Aorta (tissue), 5 donors: ENCODE data around the gene ATF7. TPM values are rescaled to one million over a fixed set of nuclear protein-coding genes. Genes with fewer than 3 reads are reported as not detected.

Experiments
- ATAC-seq: fragments of 200-7000 bp; cut with Tn5 transposase; one replicate; pipeline ENCODE4 v1.9.1; 2022; ENCODE audit warnings: moderate library complexity; ENCODE audit not compliant: low FRiP score
- DNase-seq, 2 donors: peaks; one replicate each; pipeline ENCODE4 v3.0.0-alpha.2; 2020
- H3K27ac ChIP-seq, 2 donors: one replicate each; pipeline ENCODE4 v1.5.1; 2013; ENCODE audit warnings: low read length in 2 of 2, mild to moderate bottlenecking in 2 of 2, moderate library complexity in 2 of 2, control low read depth in 1 of 2, inconsistent platforms in 1 of 2, low read depth in 1 of 2
- H3K27me3 ChIP-seq, 2 donors: one replicate each; pipeline ENCODE4 v1.6.1; 2013; ENCODE audit warnings: control low read depth in 1 of 2, low read length in 1 of 2, mild to moderate bottlenecking in 1 of 2, moderate library complexity in 1 of 2; ENCODE audit not compliant: insufficient read depth in 2 of 2, control insufficient read depth in 1 of 2
- H3K36me3 ChIP-seq, 2 donors: one replicate each; pipeline ENCODE4 v1.6.1; 2013; ENCODE audit warnings: control low read depth in 1 of 2, low read length in 1 of 2, mild to moderate bottlenecking in 1 of 2; ENCODE audit not compliant: insufficient read depth in 2 of 2, control insufficient read depth in 1 of 2
- H3K4me1 ChIP-seq, 2 donors: one replicate each; pipeline ENCODE4 v1.6.1; 2013; ENCODE audit warnings: low read length in 2 of 2, control low read depth in 1 of 2, mild to moderate bottlenecking in 1 of 2, moderate library complexity in 1 of 2; ENCODE audit not compliant: insufficient read depth in 2 of 2, control insufficient read depth in 1 of 2
- H3K4me3 ChIP-seq, 2 donors: one replicate each; pipeline ENCODE4 v1.5.1; 2013; ENCODE audit warnings: low read length in 2 of 2, control low read depth in 1 of 2, mild to moderate bottlenecking in 1 of 2
- H3K9me3 ChIP-seq: one replicate; pipeline ENCODE4 v1.6.1; 2013; ENCODE audit warnings: mild to moderate bottlenecking, low read length; ENCODE audit not compliant: control insufficient read depth
- WGBS, 2 donors: extraction: QIAGEN DNeasy Blood & Tissue Kit; methylation state at CpG; one replicate each; pipeline ENCODE4 v1.1.7; 2013; 5-methylcytosine and 5-hydroxymethylcytosine counted together
- intact Hi-C, 2 donors: fragments of 100-400 bp; cut with DNase I; formaldehyde crosslinking; loops; one replicate each; pipeline versions ENCODE4 v1.14.2 to v1.15.0; 2022
- polyA plus RNA-seq, 2 donors: library from polyadenylated mRNA; stranded (reverse); fragments of 200-250 nt; gene quantifications; one replicate each; pipeline ENCODE4 v1.2.3, GENCODE V29; 2013
- total RNA-seq, 2 donors: library from RNA; stranded (reverse); fragmentation: NEBNext Ultra II Directional; extraction: Animal tissue kit (Norgen Biotek cat#: 25700); gene quantifications; one replicate each; pipeline ENCODE4 v1.2.1, GENCODE V29; 2021
- donor health status: healthy with polysubstance abuse.
- donor health status: Bipolar disorder and iron deficiency.
- donor health status: DM: no; HTN: no; CAD: no.
- donor health status: DM: no; HTN: no; CAD: no.
- donor health status: DM: yes; HTN: yes; CAD: no.

The ATF7 gene
- total and polyA plus RNA-seq, 4 donors, result 25.7 to 73.5 (median 49.0) TPM

GRCh38 chr12:53499266-53500141 lies 126.7 kb downstream of the ATF7 start, which contains the start of gene MAP3K12:
TSS of gene MAP3K12 (minus strand) at chr12:53499458. CDS start at chr12:53487391, 12,067 bp downstream.
- Histone ChIP-seq H3K36me3 (no peaks in the 10 kb centered on the region), H3K9me3 (no peaks in the 10 kb centered on the region), H3K27me3 (no peaks in the 10 kb centered on the region), H3K27ac (peak within 1 kb of the TSS; percentile 94 to 99), H3K4me1 (no peaks in the 10 kb centered on the region), H3K4me3 (peak within 1 kb of the TSS; percentile 39 to 82)
- WGBS, 2 donors, result 1% methylated on average over 44 to 51 of the region's 51 CpGs
- DNase-seq (peak; percentile 80 to 89), ATAC-seq (peak; percentile 31)
- intact Hi-C loops, result loop anchor here (2.0 to 10.0 kb wide), 2 partner anchors 47 to 175 kb away; partner anchors contain the start of genes AAAS (in 2 of the 2) and PCBP2 (in 1 of the 2)

GRCh38 chr12:53498235-53498630 lies 127.9 kb downstream of the ATF7 start:
- Histone ChIP-seq H3K9me3 (no peaks in the 10 kb centered on the region), H3K27me3 (no peaks in the 10 kb centered on the region), H3K4me1 (no peaks in the 10 kb centered on the region), H3K27ac (no peak overlapping the region), H3K4me3 (no peak overlapping the region), H3K36me3 (no peaks in the 10 kb centered on the region)
- intact Hi-C loops, result no loop called here
- peak in 1 of 2 donors; percentile 4 for DNase-seq
- ATAC-seq, result no peak
- WGBS, 2 donors, result 86 to 90% methylated on average over 2 of the region's 2 CpGs

- ATAC-seq (no peak), DNase-seq (peak in 1 of 2 donors; percentile 48)
- Histone ChIP-seq H3K4me3 (no peak overlapping the region), H3K36me3 (no peaks in the 10 kb centered on the region), H3K27ac (no peak overlapping the region), H3K4me1 (peaks cover 0 to under 1% of the 10 kb centered on the region in 2 donors), H3K9me3 (no peaks in the 10 kb centered on the region), H3K27me3 (no peaks in the 10 kb centered on the region)
- intact Hi-C loops, result no loop called here
- 94 to 95% methylated on average over 3 of the region's 3 CpGs for WGBS, 2 donors
These were observed 128.7 kb downstream of the ATF7 start for GRCh38 chr12:53497461-53497860.

GRCh38 chr12:53496752-53497032 lies 129.5 kb downstream of the ATF7 start:
- no peak overlapping the region for H3K4me3 ChIP-seq
- H3K4me1 ChIP-seq, result peaks cover 0 to 2% of the 10 kb centered on the region in 2 donors
- ATAC-seq (no peak), DNase-seq (no peak)
- 79 to 81% methylated on average over 1 of the region's 1 CpG for WGBS, 2 donors
- no peaks in the 10 kb centered on the region for H3K27me3 ChIP-seq
- intact Hi-C loops, result no loop called here
- no peaks in the 10 kb centered on the region for H3K36me3 ChIP-seq
- H3K27ac ChIP-seq, result no peak overlapping the region
- no peaks in the 10 kb centered on the region for H3K9me3 ChIP-seq

- Histone ChIP-seq H3K9me3 (no peaks in the 10 kb centered on the region), H3K4me3 (no peak overlapping the region), H3K36me3 (no peaks in the 10 kb centered on the region), H3K27me3 (no peaks in the 10 kb centered on the region), H3K4me1 (peaks cover 0 to 2% of the 10 kb centered on the region in 2 donors), H3K27ac (no peak overlapping the region)
- DNase-seq (peak; percentile 69 to 80), ATAC-seq (no peak)
- intact Hi-C loops, result no loop called here
- WGBS, 2 donors, result 50 to 52% methylated on average over 5 of the region's 5 CpGs
These were observed 130.1 kb downstream of the ATF7 start for GRCh38 chr12:53495903-53496751.

- ATAC-seq (no peak), DNase-seq (no peak)
- H3K27me3 ChIP-seq, result no peaks in the 10 kb centered on the region
- no peak overlapping the region for H3K4me3 ChIP-seq
- peaks cover 0 to 2% of the 10 kb centered on the region in 2 donors for H3K4me1 ChIP-seq
- intact Hi-C loops, result no loop called here
- no peaks in the 10 kb centered on the region for H3K9me3 ChIP-seq
- H3K36me3 ChIP-seq, result no peaks in the 10 kb centered on the region
- WGBS, 2 donors, result 20% methylated on average over 11 of the region's 11 CpGs
- peak overlapping the region in 1 of 2 donors; percentile 41 for H3K27ac ChIP-seq
These were observed 132.4 kb downstream of the ATF7 start for GRCh38 chr12:53493610-53494391.

GRCh38 chr12:53492830-53493609 lies 133.2 kb downstream of the ATF7 start:
- peak; percentile 96 to 97 for DNase-seq
- Histone ChIP-seq H3K27ac (peak overlapping the region in 1 of 2 donors; percentile 41), H3K4me3 (peak overlapping the region in 1 of 2 donors; percentile 16), H3K4me1 (peaks cover 0 to 2% of the 10 kb centered on the region in 2 donors), H3K36me3 (no peaks in the 10 kb centered on the region), H3K27me3 (no peaks in the 10 kb centered on the region), H3K9me3 (no peaks in the 10 kb centered on the region)
- WGBS, 2 donors, result 1 to 2% methylated on average over 44 to 52 of the region's 52 CpGs
- intact Hi-C loops, result no loop called here
- ATAC-seq, result peak; percentile 96
